Measurements from ENCODE around the gene C1QTNF7. TPM values are rescaled to one million over a fixed set of nuclear protein-coding genes. Genes with fewer than 3 reads are reported as not detected.

C1QTNF7 gene
- total RNA-seq, 2 experiments from 2014 or later, result not detected

- Histone ChIP-seq H3K4me3 (ENCODE audit: low read depth, low read length, poor library complexity, severe bottlenecking) (no peak overlapping the region), H3K9me2 (ENCODE audit: insufficient read depth, low read length) (no peaks in the 10 kb centered on the region), H3K27ac (ENCODE audit: low read depth, low read length, poor library complexity, severe bottlenecking) (no peak overlapping the region), H4K20me1 (ENCODE audit: insufficient read depth, low read length) (no peaks in the 10 kb centered on the region), H2AFZ (ENCODE audit: low read length) (no peak overlapping the region), H3K9me3 (ENCODE audit: low read length) (no peaks in the 10 kb centered on the region), H3K36me3 (ENCODE audit: insufficient read depth, low read length) (no peaks in the 10 kb centered on the region), H3K4me2 (ENCODE audit: low read length) (no peak overlapping the region), H3K4me1 (ENCODE audit: insufficient read depth, low read length, poor library complexity, severe bottlenecking) (no peaks in the 10 kb centered on the region), H3K79me2 (ENCODE audit: insufficient read depth, low read depth, low read length) (no peaks in the 10 kb centered on the region)
- TF ChIP-seq EZH2phosphoT487 (IDR thresholded peaks at IDR 0.05; ENCODE audit: borderline replicate concordance, low read depth, low read length), result no peak
- TF ChIP-seq, protein P1, sequence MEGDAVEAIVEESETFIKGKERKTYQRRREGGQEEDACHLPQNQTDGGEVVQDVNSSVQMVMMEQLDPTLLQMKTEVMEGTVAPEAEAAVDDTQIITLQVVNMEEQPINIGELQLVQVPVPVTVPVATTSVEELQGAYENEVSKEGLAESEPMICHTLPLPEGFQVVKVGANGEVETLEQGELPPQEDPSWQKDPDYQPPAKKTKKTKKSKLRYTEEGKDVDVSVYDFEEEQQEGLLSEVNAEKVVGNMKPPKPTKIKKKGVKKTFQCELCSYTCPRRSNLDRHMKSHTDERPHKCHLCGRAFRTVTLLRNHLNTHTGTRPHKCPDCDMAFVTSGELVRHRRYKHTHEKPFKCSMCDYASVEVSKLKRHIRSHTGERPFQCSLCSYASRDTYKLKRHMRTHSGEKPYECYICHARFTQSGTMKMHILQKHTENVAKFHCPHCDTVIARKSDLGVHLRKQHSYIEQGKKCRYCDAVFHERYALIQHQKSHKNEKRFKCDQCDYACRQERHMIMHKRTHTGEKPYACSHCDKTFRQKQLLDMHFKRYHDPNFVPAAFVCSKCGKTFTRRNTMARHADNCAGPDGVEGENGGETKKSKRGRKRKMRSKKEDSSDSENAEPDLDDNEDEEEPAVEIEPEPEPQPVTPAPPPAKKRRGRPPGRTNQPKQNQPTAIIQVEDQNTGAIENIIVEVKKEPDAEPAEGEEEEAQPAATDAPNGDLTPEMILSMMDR (conservative IDR thresholded peaks at IDR 0.05; ENCODE audit: low read length), result no peak
- CTCF ChIA-PET (ENCODE audit: unreplicated experiment), result no interaction called here
- intact Hi-C loops (cut with micrococcal nuclease; ENCODE audit: unreplicated experiment), result no loop called here
- DNase-seq (ENCODE audit: low spot score), result no peak
- BruUV-seq (replicated peaks), result no TSS peak
- POLR2A ChIA-PET, result interaction anchor here (0.6 to 0.9 kb wide), 2 partner anchors 22 to 434 kb away, joined by 3 read pairs; no protein-coding TSS in a partner anchor
These were observed 2.3 kb upstream of the C1QTNF7 start for GRCh38 chr4:15425520-15425919.

GRCh38 chr4:15427161-15427560, 672 bp upstream of the C1QTNF7 start:
- Histone ChIP-seq H4K20me1 (ENCODE audit: insufficient read depth, low read length) (no peaks in the 10 kb centered on the region), H3K9me3 (ENCODE audit: low read length) (no peaks in the 10 kb centered on the region), H3K79me2 (ENCODE audit: insufficient read depth, low read depth, low read length) (no peaks in the 10 kb centered on the region), H3K9me2 (ENCODE audit: insufficient read depth, low read length) (no peaks in the 10 kb centered on the region), H2AFZ (ENCODE audit: low read length) (no peak overlapping the region), H3K36me3 (ENCODE audit: insufficient read depth, low read length) (no peaks in the 10 kb centered on the region), H3K4me2 (ENCODE audit: low read length) (no peak overlapping the region), H3K4me3 (ENCODE audit: low read depth, low read length, poor library complexity, severe bottlenecking) (no peak overlapping the region), H3K4me1 (ENCODE audit: insufficient read depth, low read length, poor library complexity, severe bottlenecking) (no peaks in the 10 kb centered on the region), H3K27ac (ENCODE audit: low read depth, low read length, poor library complexity, severe bottlenecking) (no peak overlapping the region)
- CTCF ChIA-PET (ENCODE audit: unreplicated experiment), result no interaction called here
- BruUV-seq (replicated peaks), result no TSS peak
- TF ChIP-seq EZH2phosphoT487 (IDR thresholded peaks at IDR 0.05; ENCODE audit: borderline replicate concordance, low read depth, low read length), result no peak
- TF ChIP-seq, protein P1 (conservative IDR thresholded peaks at IDR 0.05; ENCODE audit: low read length), result no peak
- DNase-seq (ENCODE audit: low spot score), result no peak
- POLR2A ChIA-PET, result interaction anchor here (0.6 kb wide), 1 partner anchor 43 kb away, joined by 3 read pairs; no protein-coding TSS in a partner anchor
- intact Hi-C loops (cut with micrococcal nuclease; ENCODE audit: unreplicated experiment), result no loop called here

DNA sequence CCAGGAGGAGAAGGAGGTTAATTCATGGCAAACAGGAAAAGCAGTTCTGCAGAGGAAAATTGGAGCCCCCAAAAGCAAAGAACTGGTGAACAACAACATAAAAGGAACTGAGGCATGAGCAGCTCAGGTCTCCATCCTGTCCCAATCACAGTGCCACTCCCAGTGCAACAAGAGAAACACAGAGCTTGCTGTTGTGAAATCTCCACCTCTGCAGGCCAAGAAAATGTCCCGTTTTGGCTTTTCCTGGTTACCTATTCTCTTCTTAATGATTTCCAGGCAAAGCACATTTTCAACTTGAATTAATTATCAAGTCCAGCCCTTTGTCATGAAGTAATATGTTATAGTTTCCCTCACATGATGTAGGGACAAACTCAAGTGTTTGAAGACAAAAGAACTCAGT, 778 bp downstream of the C1QTNF7 start:
- no peak overlapping the region for H3K27ac ChIP-seq (ENCODE audit: low read depth, low read length, poor library complexity, severe bottlenecking)
- intact Hi-C loops (cut with micrococcal nuclease; ENCODE audit: unreplicated experiment), result no loop called here
- no peaks in the 10 kb centered on the region for H3K79me2 ChIP-seq (ENCODE audit: insufficient read depth, low read depth, low read length)
- H4K20me1 ChIP-seq (ENCODE audit: insufficient read depth, low read length), result no peaks in the 10 kb centered on the region
- no peaks in the 10 kb centered on the region for H3K4me1 ChIP-seq (ENCODE audit: insufficient read depth, low read length, poor library complexity, severe bottlenecking)
- DNase-seq (ENCODE audit: low spot score), result no peak
- H3K4me3 ChIP-seq (ENCODE audit: low read depth, low read length, poor library complexity, severe bottlenecking), result no peak overlapping the region
- BruUV-seq (replicated peaks), result no TSS peak
- no peak overlapping the region for H3K4me2 ChIP-seq (ENCODE audit: low read length)
- CTCF ChIA-PET (ENCODE audit: unreplicated experiment), result no interaction called here
- H3K36me3 ChIP-seq (ENCODE audit: insufficient read depth, low read length), result no peaks in the 10 kb centered on the region
- H2AFZ ChIP-seq (ENCODE audit: low read length), result no peak overlapping the region
- TF ChIP-seq, protein P1 (conservative IDR thresholded peaks at IDR 0.05; ENCODE audit: low read length), result no peak
- TF ChIP-seq EZH2phosphoT487 (IDR thresholded peaks at IDR 0.05; ENCODE audit: borderline replicate concordance, low read depth, low read length), result no peak
- no peaks in the 10 kb centered on the region for H3K9me2 ChIP-seq (ENCODE audit: insufficient read depth, low read length)
- POLR2A ChIA-PET, result interaction anchor here (0.6 to 1.2 kb wide), 2 partner anchors 12 to 77 kb away, joined by 3 to 4 read pairs; no protein-coding TSS in a partner anchor
- H3K9me3 ChIP-seq (ENCODE audit: low read length), result no peaks in the 10 kb centered on the region
